Fibroblast of lung (primary cell): ENCODE measurements around the gene LMNTD1. TPM values are rescaled to one million over a fixed set of nuclear protein-coding genes. Genes with fewer than 3 reads are reported as not detected.
A peak's percentile ranks its signal among the peaks of the same experiment; 100 is the strongest.

Experiments used
- DNase-seq, 2 donors: peaks; one replicate each; pipeline versions ENCODE4 v3.0.0 to v3.0.0-alpha.2; 2010; ENCODE audit warnings: low read depth in 2 of 2
- H2AFZ ChIP-seq: 2 replicates; pipeline ENCODE4 v1.5.1; 2012; ENCODE audit warnings: low read length, control low read depth, inconsistent platforms
- H3K27ac ChIP-seq: 2 replicates; pipeline ENCODE4 v1.5.1; 2011; ENCODE audit warnings: low read length, control low read depth; ENCODE audit not compliant: insufficient read depth
- H3K27me3 ChIP-seq: 2 replicates; pipeline ENCODE4 v1.5.1; 2011; ENCODE audit warnings: mild to moderate bottlenecking, low read length; ENCODE audit not compliant: control insufficient read depth, insufficient read depth
- H3K36me3 ChIP-seq: 2 replicates; pipeline ENCODE4 v1.5.1; 2011; ENCODE audit warnings: low read length; ENCODE audit not compliant: control insufficient read depth, insufficient read depth
- H3K4me1 ChIP-seq: 2 replicates; pipeline ENCODE4 v1.5.1; 2011; ENCODE audit warnings: low read length; ENCODE audit not compliant: control insufficient read depth, insufficient read depth; ENCODE audit errors: extremely low read depth
- H3K4me2 ChIP-seq: 2 replicates; pipeline ENCODE4 v1.5.1; 2011; ENCODE audit warnings: low read length, control low read depth; ENCODE audit not compliant: insufficient read depth; ENCODE audit errors: extremely low read depth
- H3K4me3 ChIP-seq, 4 experiments: fragments of 200-600 bp in 1 of 4; sonication (generic) in 1 of 4; replicated peaks in 1 of 4; 2 replicates each; pipeline ENCODE4 v1.5.1; 2011 to 2016; ENCODE audit warnings: low read length in 4 of 4, low read depth in 3 of 4, mild to moderate bottlenecking in 3 of 4, control low read depth in 2 of 4, inconsistent platforms in 1 of 4, mixed read lengths in 1 of 4; ENCODE audit not compliant: insufficient read depth in 1 of 4; ENCODE audit errors: control extremely low read depth in 1 of 4
- H3K79me2 ChIP-seq: 2 replicates; pipeline ENCODE4 v1.5.1; 2012; ENCODE audit warnings: mild to moderate bottlenecking, low read length, inconsistent platforms; ENCODE audit not compliant: control insufficient read depth, insufficient read depth
- H3K9ac ChIP-seq: 2 replicates; pipeline ENCODE4 v1.5.1; 2011; ENCODE audit warnings: mild to moderate bottlenecking, low read length, control low read depth; ENCODE audit not compliant: insufficient read depth
- H3K9me3 ChIP-seq: 2 replicates; pipeline ENCODE4 v1.5.1; 2012; ENCODE audit warnings: low read depth, low read length; ENCODE audit not compliant: control insufficient read depth, insufficient read depth
- H4K20me1 ChIP-seq: 2 replicates; pipeline ENCODE4 v1.5.1; 2011; ENCODE audit warnings: low read length; ENCODE audit not compliant: control insufficient read depth, insufficient read depth; ENCODE audit errors: extremely low read depth
- EZH2 ChIP-seq: IDR thresholded peaks from 2 replicates; pipeline ENCODE4 v1.5.1; 2012; ENCODE audit warnings: low read length, control low read depth, mild to moderate bottlenecking; ENCODE audit errors: missing control alignments
- polyA plus RNA-seq, 2 donors: library from polyadenylated mRNA; depleted of rRNA in 1 of 2; stranded (reverse) in 1 of 2; unstranded in 1 of 2; fragments of >200 nt; gene quantifications; 2 replicates each; pipeline ENCODE4 v1.2.1, GENCODE V29; 2011 to 2012; ENCODE audit warnings: missing spikeins in 1 of 2
- total RNA-seq: library from RNA; depleted of rRNA; stranded (reverse); fragments of >200 nt; gene quantifications from 2 replicates; pipeline ENCODE4 v1.2.1, GENCODE V29; 2014
- TF ChIP-seq, protein P1 (sequence below), 2 donors: IDR thresholded peaks in 1 of 2; conservative IDR thresholded peaks in 1 of 2; 1 replicate in 1 of 2; 2 replicates in 1 of 2; pipeline ENCODE4 v1.5.1; 2011 to 2012; ENCODE audit warnings: low read length in 2 of 2, control low read depth in 1 of 2, inconsistent platforms in 1 of 2, low read depth in 1 of 2, mild to moderate bottlenecking in 1 of 2

LMNTD1 gene
- total and polyA plus RNA-seq, 2 donors (not counting 1 experiment from before 2014, with no cell fraction given), result not detected

DNA sequence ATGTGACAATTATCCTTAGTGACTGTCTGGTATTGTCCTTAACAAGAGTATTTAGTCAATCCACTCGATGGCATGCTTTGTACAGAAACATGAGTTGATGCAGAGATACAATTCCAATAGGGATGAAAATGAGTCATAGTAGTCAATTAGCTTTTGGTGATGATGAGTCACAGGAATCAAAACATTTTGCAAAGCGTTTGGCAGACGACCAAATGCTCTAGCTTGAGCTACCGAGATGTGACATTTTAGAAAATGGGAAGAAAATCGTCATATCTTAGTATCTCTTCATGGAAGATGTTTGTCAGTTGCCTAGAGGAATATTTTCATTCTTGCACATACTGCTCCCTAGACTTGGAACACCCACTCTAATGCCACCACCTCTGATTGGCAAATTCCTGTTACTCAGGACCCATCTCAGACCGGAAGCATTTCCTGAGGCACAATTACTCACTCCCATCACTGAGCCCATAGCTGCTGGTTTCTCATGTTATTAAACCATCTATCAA, 95.0 kb downstream of the LMNTD1 start:
- H3K79me2 ChIP-seq, result no peaks in the 10 kb centered on the region
- H3K4me1 ChIP-seq, result no peaks in the 10 kb centered on the region
- peak; percentile 94 to 96 for DNase-seq
- H3K9me3 ChIP-seq, result no peaks in the 10 kb centered on the region
- H4K20me1 ChIP-seq, result no peaks in the 10 kb centered on the region
- H3K4me2 ChIP-seq, result peak overlapping the region; percentile 53
- no peaks in the 10 kb centered on the region for H3K36me3 ChIP-seq
- H3K4me3 ChIP-seq, result peak overlapping the region in 1 of 4 experiments; percentile 39
- H2AFZ ChIP-seq, result no peak overlapping the region
- H3K27me3 ChIP-seq, result no peaks in the 10 kb centered on the region
- no peak for TF ChIP-seq EZH2
- TF ChIP-seq, protein P1, sequence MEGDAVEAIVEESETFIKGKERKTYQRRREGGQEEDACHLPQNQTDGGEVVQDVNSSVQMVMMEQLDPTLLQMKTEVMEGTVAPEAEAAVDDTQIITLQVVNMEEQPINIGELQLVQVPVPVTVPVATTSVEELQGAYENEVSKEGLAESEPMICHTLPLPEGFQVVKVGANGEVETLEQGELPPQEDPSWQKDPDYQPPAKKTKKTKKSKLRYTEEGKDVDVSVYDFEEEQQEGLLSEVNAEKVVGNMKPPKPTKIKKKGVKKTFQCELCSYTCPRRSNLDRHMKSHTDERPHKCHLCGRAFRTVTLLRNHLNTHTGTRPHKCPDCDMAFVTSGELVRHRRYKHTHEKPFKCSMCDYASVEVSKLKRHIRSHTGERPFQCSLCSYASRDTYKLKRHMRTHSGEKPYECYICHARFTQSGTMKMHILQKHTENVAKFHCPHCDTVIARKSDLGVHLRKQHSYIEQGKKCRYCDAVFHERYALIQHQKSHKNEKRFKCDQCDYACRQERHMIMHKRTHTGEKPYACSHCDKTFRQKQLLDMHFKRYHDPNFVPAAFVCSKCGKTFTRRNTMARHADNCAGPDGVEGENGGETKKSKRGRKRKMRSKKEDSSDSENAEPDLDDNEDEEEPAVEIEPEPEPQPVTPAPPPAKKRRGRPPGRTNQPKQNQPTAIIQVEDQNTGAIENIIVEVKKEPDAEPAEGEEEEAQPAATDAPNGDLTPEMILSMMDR (conservative IDR thresholded peaks at IDR 0.05 in 1 of 2, IDR thresholded peaks at IDR 0.05 in 1 of 2; ENCODE audit: low read depth in 1 of 2, low read length in 2 of 2), result no peak
- peak overlapping the region; percentile 49 for H3K27ac ChIP-seq
- no peak overlapping the region for H3K9ac ChIP-seq

DNA sequence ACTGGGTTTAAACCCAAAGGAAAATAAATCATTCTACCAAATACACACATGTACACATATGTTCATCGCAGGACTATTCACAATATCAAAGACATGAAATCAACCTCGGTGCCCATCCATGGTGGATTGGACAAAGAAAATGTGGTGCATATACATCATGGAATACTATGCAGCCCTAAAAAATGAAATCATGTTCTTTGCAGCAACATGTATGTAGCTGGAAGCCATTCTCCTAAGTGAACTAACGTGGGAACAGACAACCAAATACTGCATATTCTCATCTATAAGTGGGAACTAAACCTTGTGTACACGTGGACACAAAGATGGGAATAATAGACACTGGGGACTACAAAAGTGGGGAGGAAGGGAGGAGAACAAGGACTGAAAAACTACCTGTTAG, 96.6 kb downstream of the LMNTD1 start:
- no peak overlapping the region for H3K4me3 ChIP-seq
- H4K20me1 ChIP-seq, result no peaks in the 10 kb centered on the region
- no peak overlapping the region for H3K9ac ChIP-seq
- no peak overlapping the region for H2AFZ ChIP-seq
- no peaks in the 10 kb centered on the region for H3K27me3 ChIP-seq
- H3K4me1 ChIP-seq, result no peaks in the 10 kb centered on the region
- no peaks in the 10 kb centered on the region for H3K9me3 ChIP-seq
- H3K79me2 ChIP-seq, result no peaks in the 10 kb centered on the region
- DNase-seq, result no peak
- no peak overlapping the region for H3K27ac ChIP-seq
- TF ChIP-seq, protein P1 (conservative IDR thresholded peaks at IDR 0.05 in 1 of 2, IDR thresholded peaks at IDR 0.05 in 1 of 2; ENCODE audit: low read depth in 1 of 2, low read length in 2 of 2), result no peak
- no peak for TF ChIP-seq EZH2
- H3K36me3 ChIP-seq, result no peaks in the 10 kb centered on the region
- H3K4me2 ChIP-seq, result no peak overlapping the region

DNA sequence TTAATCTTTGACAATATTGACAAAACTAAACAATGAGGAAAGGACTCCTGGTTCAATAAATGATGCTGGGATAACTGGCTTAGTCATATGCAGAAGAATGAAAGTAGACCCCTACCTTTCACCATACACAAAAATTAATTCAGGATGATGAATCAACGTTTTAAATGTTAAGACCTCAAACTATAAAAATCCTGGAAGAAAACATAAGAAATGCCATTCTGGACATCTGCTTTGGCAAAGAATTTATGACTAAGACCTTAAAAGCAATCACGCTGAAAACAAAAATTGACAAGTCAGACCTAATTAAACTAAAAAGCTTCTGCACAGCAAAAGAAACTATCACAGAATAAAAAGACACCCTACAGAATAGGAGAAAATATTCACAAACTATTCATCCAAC, 97.4 kb downstream of the LMNTD1 start:
- DNase-seq, result peak in 1 of 2 donors; percentile 68
- H3K9me3 ChIP-seq, result no peaks in the 10 kb centered on the region
- H2AFZ ChIP-seq, result no peak overlapping the region
- H4K20me1 ChIP-seq, result no peaks in the 10 kb centered on the region
- no peak overlapping the region for H3K4me2 ChIP-seq
- no peaks in the 10 kb centered on the region for H3K79me2 ChIP-seq
- no peak for TF ChIP-seq EZH2
- TF ChIP-seq, protein P1 (conservative IDR thresholded peaks at IDR 0.05 in 1 of 2, IDR thresholded peaks at IDR 0.05 in 1 of 2; ENCODE audit: low read depth in 1 of 2, low read length in 2 of 2), result no peak
- no peak overlapping the region for H3K9ac ChIP-seq
- no peak overlapping the region for H3K27ac ChIP-seq
- no peaks in the 10 kb centered on the region for H3K36me3 ChIP-seq
- H3K4me3 ChIP-seq, result no peak overlapping the region
- no peaks in the 10 kb centered on the region for H3K4me1 ChIP-seq
- no peaks in the 10 kb centered on the region for H3K27me3 ChIP-seq
